ENCODE results near the gene ADGRG6.
"Not testable (repeated sequence)": the region's sequence is repeated elsewhere in the genome, so short reads cannot be mapped to it uniquely, and the experiment has no call there.

The ADGRG6 gene

GRCh38 chr6:142411145-142411544 lies 109.3 kb downstream of the ADGRG6 start:
- no peak for DNase-seq (ENCODE audit: low read depth)

GRCh38 chr6:142412241-142412640 lies 110.4 kb downstream of the ADGRG6 start:
- DNase-seq (ENCODE audit: low read depth) = no peak

GRCh38 chr6:142412658-142413057 lies 110.9 kb downstream of the ADGRG6 start:
- peak; percentile 41 for DNase-seq (ENCODE audit: low read depth)

- DNase-seq (ENCODE audit: low read depth) = peak; percentile 65
Measured at GRCh38 chr6:142413111-142413510, 111.3 kb downstream of the ADGRG6 start.

- DNase-seq (ENCODE audit: low read depth) = no peak
Measured at GRCh38 chr6:142414462-142415250, 112.8 kb downstream of the ADGRG6 start.

GRCh38 chr6:142416179-142416578 lies 114.4 kb downstream of the ADGRG6 start:
- DNase-seq (ENCODE audit: low read depth) = peak; percentile 98

- no peak for DNase-seq (ENCODE audit: low read depth)
Measured at GRCh38 chr6:142416686-142417085, 114.9 kb downstream of the ADGRG6 start.

GRCh38 chr6:142417331-142417750 lies 115.5 kb downstream of the ADGRG6 start:
- no peak for DNase-seq (ENCODE audit: low read depth)

GRCh38 chr6:142419071-142419470 lies 117.3 kb downstream of the ADGRG6 start:
- DNase-seq (ENCODE audit: low read depth) = no peak

GRCh38 chr6:142420802-142421201 lies 119.0 kb downstream of the ADGRG6 start:
- peak; percentile 31 for DNase-seq (ENCODE audit: low read depth)

GRCh38 chr6:142421285-142422117 lies 119.7 kb downstream of the ADGRG6 start:
- peak; percentile 46 for DNase-seq (ENCODE audit: low read depth)

- DNase-seq (ENCODE audit: low read depth) = not testable (repeated sequence)
Measured at GRCh38 chr6:142426444-142427132, 124.8 kb downstream of the ADGRG6 start.

- not testable (repeated sequence) for DNase-seq (ENCODE audit: low read depth)
Measured at GRCh38 chr6:142428468-142428867, 126.7 kb downstream of the ADGRG6 start.

- DNase-seq (ENCODE audit: low read depth) = peak; percentile 29
Measured at GRCh38 chr6:142429195-142429594, 127.4 kb downstream of the ADGRG6 start.

- no peak for DNase-seq (ENCODE audit: low read depth)
Measured at GRCh38 chr6:142433419-142433818, 131.6 kb downstream of the ADGRG6 start.

GRCh38 chr6:142438898-142439297 lies 137.1 kb downstream of the ADGRG6 start:
- DNase-seq (ENCODE audit: low read depth) = no peak

- no peak for DNase-seq (ENCODE audit: low read depth)
Measured at GRCh38 chr6:142440600-142441293, 138.9 kb downstream of the ADGRG6 start.

- DNase-seq (ENCODE audit: low read depth) = no peak
Measured at GRCh38 chr6:142441716-142442115, 139.9 kb downstream of the ADGRG6 start.

- no peak for DNase-seq (ENCODE audit: low read depth)
Measured at GRCh38 chr6:142443102-142443501, 141.3 kb downstream of the ADGRG6 start.

- no peak for DNase-seq (ENCODE audit: low read depth)
Measured at GRCh38 chr6:142443532-142443931, 141.7 kb downstream of the ADGRG6 start.

- peak; percentile 23 for DNase-seq (ENCODE audit: low read depth)
Measured at GRCh38 chr6:142444376-142444775, 142.6 kb downstream of the ADGRG6 start.

GRCh38 chr6:142444881-142445301 lies 143.1 kb downstream of the ADGRG6 start:
- DNase-seq (ENCODE audit: low read depth) = peak; percentile 35

All from EH (cell line).